ENCODE measurements around the gene SGO2. TPM values are rescaled to one million over a fixed set of nuclear protein-coding genes. Genes with fewer than 3 reads are reported as not detected.

SGO2 gene
- total RNA-seq, 4 donors from 2014 or later, result 0.71 to 2.5 (median 1.9) TPM

DNA sequence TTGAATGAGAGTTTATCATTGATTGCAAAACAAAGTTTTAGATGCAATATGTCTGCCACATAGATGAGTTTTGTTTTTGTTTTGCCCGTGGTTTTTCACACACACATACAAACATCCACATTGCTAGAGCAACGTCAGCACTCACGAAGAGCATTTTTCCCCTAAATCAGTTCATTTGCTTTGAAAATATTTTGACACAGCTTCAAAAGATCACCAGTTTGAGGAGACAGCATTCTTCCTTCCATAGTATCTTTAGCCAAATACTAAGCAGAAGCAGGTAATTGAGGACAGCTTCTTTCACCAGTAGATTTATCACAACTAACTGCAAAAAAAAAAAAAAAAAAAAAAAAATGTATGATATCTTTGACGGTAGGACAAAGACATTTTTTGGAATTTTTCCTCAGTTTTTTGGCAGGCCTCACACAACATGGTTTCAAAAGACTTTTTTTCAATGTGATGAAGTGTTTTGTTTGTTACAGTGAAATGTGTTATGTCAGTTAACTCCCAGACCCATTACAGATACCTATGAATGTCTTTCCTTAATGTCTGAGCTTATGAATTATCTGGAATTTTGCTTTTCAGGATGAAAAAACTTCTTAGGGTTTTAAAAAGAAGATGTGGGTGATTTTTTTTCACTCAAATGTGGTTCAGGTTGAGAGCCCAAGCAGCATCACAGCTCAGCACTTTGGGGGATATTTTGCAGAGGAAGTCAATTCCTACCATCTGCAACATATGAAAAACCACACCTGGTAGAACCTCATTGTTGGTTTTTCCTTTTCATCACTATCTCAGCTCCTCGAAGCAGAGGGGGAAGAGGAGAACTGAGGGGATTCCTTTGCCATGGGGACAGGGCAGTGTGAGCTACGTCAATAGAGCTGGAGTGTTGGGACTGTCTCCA is 91.4 kb downstream of the SGO2 start:
- no peaks in the 10 kb centered on the region for H3K9me3 ChIP-seq
- WGBS, result 42% methylated on average over 6 of the region's 6 CpGs
- TF ChIP-seq, protein P1, sequence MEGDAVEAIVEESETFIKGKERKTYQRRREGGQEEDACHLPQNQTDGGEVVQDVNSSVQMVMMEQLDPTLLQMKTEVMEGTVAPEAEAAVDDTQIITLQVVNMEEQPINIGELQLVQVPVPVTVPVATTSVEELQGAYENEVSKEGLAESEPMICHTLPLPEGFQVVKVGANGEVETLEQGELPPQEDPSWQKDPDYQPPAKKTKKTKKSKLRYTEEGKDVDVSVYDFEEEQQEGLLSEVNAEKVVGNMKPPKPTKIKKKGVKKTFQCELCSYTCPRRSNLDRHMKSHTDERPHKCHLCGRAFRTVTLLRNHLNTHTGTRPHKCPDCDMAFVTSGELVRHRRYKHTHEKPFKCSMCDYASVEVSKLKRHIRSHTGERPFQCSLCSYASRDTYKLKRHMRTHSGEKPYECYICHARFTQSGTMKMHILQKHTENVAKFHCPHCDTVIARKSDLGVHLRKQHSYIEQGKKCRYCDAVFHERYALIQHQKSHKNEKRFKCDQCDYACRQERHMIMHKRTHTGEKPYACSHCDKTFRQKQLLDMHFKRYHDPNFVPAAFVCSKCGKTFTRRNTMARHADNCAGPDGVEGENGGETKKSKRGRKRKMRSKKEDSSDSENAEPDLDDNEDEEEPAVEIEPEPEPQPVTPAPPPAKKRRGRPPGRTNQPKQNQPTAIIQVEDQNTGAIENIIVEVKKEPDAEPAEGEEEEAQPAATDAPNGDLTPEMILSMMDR (IDR thresholded peaks at IDR 0.05), result no peak
- TF ChIP-seq POLR2AphosphoS5 (IDR thresholded peaks at IDR 0.05) (no peak), POLR2A (IDR thresholded peaks at IDR 0.05; ENCODE audit: low read depth) (no peak), EP300 (IDR thresholded peaks at IDR 0.05) (no peak)
- no peak overlapping the region for H3K4me3 ChIP-seq
- peaks cover 0 to 10% (median 7%) of the 10 kb centered on the region in 4 donors for H3K4me1 ChIP-seq
- no peaks in the 10 kb centered on the region for H3K27me3 ChIP-seq
- DNase-seq (ENCODE audit: extremely low spot score), result peak; percentile 75
- peaks cover 0 to 25% (median 0%) of the 10 kb centered on the region in 4 donors for H3K36me3 ChIP-seq
- intact Hi-C loops (cut with DNase I), result no loop called here
- no peak overlapping the region for H3K27ac ChIP-seq (replicated peaks in 1 of 4)

DNA sequence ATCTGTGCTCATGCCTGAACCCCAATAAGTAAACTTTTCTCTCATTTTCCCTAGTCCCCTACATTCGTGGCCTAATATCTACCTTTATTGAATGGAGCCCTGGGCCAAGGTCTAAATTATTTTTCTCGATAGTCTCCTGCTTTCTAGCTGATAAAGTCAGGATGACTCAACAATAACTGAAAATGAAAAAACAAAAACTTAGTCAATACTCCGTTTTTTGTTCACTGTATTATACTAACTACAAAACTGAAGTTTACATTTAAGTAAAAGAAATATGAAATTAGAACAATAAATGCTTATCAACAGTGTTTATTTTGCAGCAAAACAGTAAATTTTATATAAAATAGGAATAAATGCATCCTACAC is 92.0 kb downstream of the SGO2 start:
- Histone ChIP-seq H3K27ac (replicated peaks in 1 of 4) (no peak overlapping the region), H3K27me3 (no peaks in the 10 kb centered on the region), H3K4me1 (peaks cover 0 to 10% (median 7%) of the 10 kb centered on the region in 4 donors), H3K9me3 (no peaks in the 10 kb centered on the region), H3K36me3 (peaks cover 0 to 25% (median under 1%) of the 10 kb centered on the region in 4 donors), H3K4me3 (no peak overlapping the region)
- intact Hi-C loops (cut with DNase I), result no loop called here
- 57% methylated on average over 3 of the region's 3 CpGs for WGBS
- no peak for DNase-seq (ENCODE audit: extremely low spot score)
- TF ChIP-seq POLR2A (IDR thresholded peaks at IDR 0.05; ENCODE audit: low read depth) (no peak), POLR2AphosphoS5 (IDR thresholded peaks at IDR 0.05) (no peak), EP300 (IDR thresholded peaks at IDR 0.05) (no peak)
- TF ChIP-seq, protein P1 (IDR thresholded peaks at IDR 0.05), result no peak

DNA sequence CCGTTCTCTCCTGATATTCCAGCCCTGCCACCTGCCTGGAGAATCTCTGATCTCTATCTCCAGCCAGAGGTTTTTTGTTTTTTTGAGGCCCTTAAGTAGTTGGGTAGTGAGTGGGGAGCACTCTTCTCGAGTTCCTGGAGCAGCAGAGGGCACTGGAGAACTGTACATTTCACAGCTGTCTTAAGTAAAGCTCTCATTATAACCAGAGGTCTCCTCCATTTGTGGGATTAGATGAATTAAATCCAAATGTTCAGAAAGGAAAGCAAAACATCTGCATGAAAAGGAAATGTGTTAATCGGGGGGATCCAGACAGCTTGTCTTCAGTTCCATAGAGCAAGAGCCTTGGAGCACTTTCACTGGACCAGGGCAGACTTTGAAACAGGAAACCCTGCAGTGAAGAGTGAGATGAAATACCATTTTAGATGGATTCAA is 92.6 kb downstream of the SGO2 start:
- TF ChIP-seq, protein P1 (IDR thresholded peaks at IDR 0.05), result no peak
- TF ChIP-seq POLR2A (IDR thresholded peaks at IDR 0.05; ENCODE audit: low read depth) (no peak), POLR2AphosphoS5 (IDR thresholded peaks at IDR 0.05) (no peak), EP300 (IDR thresholded peaks at IDR 0.05) (no peak)
- no peaks in the 10 kb centered on the region for H3K9me3 ChIP-seq
- peaks cover 0 to 10% (median 7%) of the 10 kb centered on the region in 4 donors for H3K4me1 ChIP-seq
- H3K36me3 ChIP-seq, result peaks cover 0 to 25% (median 3%) of the 10 kb centered on the region in 4 donors
- no peak overlapping the region for H3K27ac ChIP-seq (replicated peaks in 1 of 4)
- WGBS, result 46% methylated on average over 3 of the region's 3 CpGs
- peak; percentile 70 for DNase-seq (ENCODE audit: extremely low spot score)
- no peaks in the 10 kb centered on the region for H3K27me3 ChIP-seq
- intact Hi-C loops (cut with DNase I), result no loop called here
- no peak overlapping the region for H3K4me3 ChIP-seq

DNA sequence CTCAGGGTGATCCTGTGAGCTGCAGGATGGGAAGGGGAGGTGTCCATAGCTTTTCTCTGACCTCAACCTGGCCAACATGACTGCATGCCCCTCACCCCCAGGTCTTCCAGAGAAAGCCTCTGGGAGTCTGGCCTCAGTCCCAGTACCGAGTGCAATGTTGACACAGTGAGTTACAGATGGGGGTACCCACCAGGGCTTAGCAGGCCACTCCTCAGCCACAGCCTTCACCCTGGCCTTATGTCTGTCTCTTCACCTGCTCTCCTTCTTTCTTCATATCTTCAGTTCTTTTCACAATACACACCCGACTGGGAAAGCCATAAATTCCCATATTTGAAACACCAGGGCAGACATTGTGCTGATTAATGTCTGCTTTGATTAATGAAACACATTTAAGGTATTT is 93.3 kb downstream of the SGO2 start:
- 37% methylated on average over 2 of the region's 2 CpGs for WGBS
- DNase-seq (ENCODE audit: extremely low spot score), result peak; percentile 50
- intact Hi-C loops (cut with DNase I), result no loop called here
- Histone ChIP-seq H3K36me3 (peaks cover 0 to 25% (median 6%) of the 10 kb centered on the region in 4 donors), H3K27me3 (no peaks in the 10 kb centered on the region), H3K4me1 (peaks cover 0 to 10% (median 7%) of the 10 kb centered on the region in 4 donors), H3K27ac (replicated peaks in 1 of 4) (no peak overlapping the region), H3K4me3 (no peak overlapping the region), H3K9me3 (no peaks in the 10 kb centered on the region)
- TF ChIP-seq POLR2AphosphoS5 (IDR thresholded peaks at IDR 0.05), result no peak
- TF ChIP-seq POLR2A (IDR thresholded peaks at IDR 0.05; ENCODE audit: low read depth), result no peak
- TF ChIP-seq, protein P1 (IDR thresholded peaks at IDR 0.05), result no peak
- no peak for TF ChIP-seq EP300 (IDR thresholded peaks at IDR 0.05)
